Skeletal muscle cell (primary cell): Measurements from ENCODE around the gene SELENOO.

Experiments
- DNase-seq: peaks from one replicate; pipeline ENCODE4 v3.0.0-alpha.2; 2010; ENCODE audit warnings: low read depth
- H3K4me3 ChIP-seq: 2 replicates; pipeline ENCODE4 v1.5.1; 2011; ENCODE audit warnings: low read depth, mild to moderate bottlenecking, control low read depth, low read length, moderate library complexity

The SELENOO gene

GRCh38 chr22:50260434-50260800 lies 59.6 kb downstream of the SELENOO start:
- no peak for DNase-seq
- peak overlapping the region; percentile 56 for H3K4me3 ChIP-seq

- peak overlapping the region; percentile 56 for H3K4me3 ChIP-seq
- no peak for DNase-seq
These were observed 60.2 kb downstream of the SELENOO start for GRCh38 chr22:50260801-50261614.

GRCh38 chr22:50261615-50262459 lies 61.0 kb downstream of the SELENOO start, which contains the start of gene MAPK12:
TSS of gene MAPK12 (minus strand) at chr22:50261683. CDS start at chr22:50261509, 174 bp downstream.
- peak within 1 kb of the TSS; percentile 56 for H3K4me3 ChIP-seq

GRCh38 chr22:50262460-50262911 lies 61.7 kb downstream of the SELENOO start:
- DNase-seq: no peak
- no peak overlapping the region for H3K4me3 ChIP-seq

More at GRCh38 chr22:50261615-50262459, 61.0 kb downstream of the SELENOO start, which contains the start of gene MAPK12:
- no peak for DNase-seq

GRCh38 chr22:50262973-50263617 lies 62.3 kb downstream of the SELENOO start:
- DNase-seq: no peak
- no peak overlapping the region for H3K4me3 ChIP-seq

GRCh38 chr22:50264104-50264745 lies 63.4 kb downstream of the SELENOO start:
- DNase-seq: no peak
- H3K4me3 ChIP-seq: no peak overlapping the region

GRCh38 chr22:50264946-50265669 lies 64.3 kb downstream of the SELENOO start:
- H3K4me3 ChIP-seq: no peak overlapping the region
- DNase-seq: no peak

GRCh38 chr22:50266994-50267393 lies 66.2 kb downstream of the SELENOO start:
- H3K4me3 ChIP-seq: peak overlapping the region; percentile 42
- DNase-seq: no peak
